T-helper 2 cell treated with Interferon-gamma antibody and Interleukin-4, amounts not matched to agents 5 μg/mL and 100 μg/mL, for 36 hours (primary cell): ENCODE results near the gene KCNA4.
"Not testable (repeated sequence)": the region's sequence is repeated elsewhere in the genome, so short reads cannot be mapped to it uniquely, and the experiment has no call there.

Source experiments
- DNase-seq: peaks from one replicate; pipeline ENCODE4 v3.0.0; 2021; ENCODE audit warnings: low spot score
- H3K27ac Mint-ChIP-seq: one replicate; pipeline ENCODE4 v1.8.0; 2021; ENCODE audit warnings: mild to moderate bottlenecking, mixed read lengths
- H3K27me3 Mint-ChIP-seq: one replicate; pipeline ENCODE4 v1.8.0; 2021; ENCODE audit warnings: low read depth, mixed read lengths
- H3K36me3 Mint-ChIP-seq: one replicate; pipeline ENCODE4 v1.8.0; 2021; ENCODE audit warnings: low read depth, mixed read lengths
- H3K4me1 Mint-ChIP-seq: one replicate; pipeline ENCODE4 v1.8.0; 2021; ENCODE audit warnings: low read depth, mixed read lengths
- H3K4me3 Mint-ChIP-seq: one replicate; pipeline ENCODE4 v1.8.0; 2022; ENCODE audit warnings: mild to moderate bottlenecking, moderate library complexity, mixed read lengths
- H3K9me3 Mint-ChIP-seq: one replicate; pipeline ENCODE4 v1.8.0; 2021; ENCODE audit warnings: mixed read lengths

The KCNA4 gene

GRCh38 chr11:30016588-30017363 is at the start of gene KCNA4:
TSS of gene KCNA4 (minus strand) at chr11:30017030. CDS start at chr11:30012678, 4,352 bp downstream.
- Mint-ChIP-seq H3K4me1 (no peaks in the 10 kb centered on the region), H3K4me3 (no peak within 1 kb of the TSS), H3K27ac (no peak within 1 kb of the TSS), H3K36me3 (no peaks in the 10 kb centered on the region), H3K9me3 (no peaks in the 10 kb centered on the region), H3K27me3 (peaks cover 28% of the 10 kb centered on the region)
- DNase-seq = no peak

GRCh38 chr11:30062103-30062502 is 45.3 kb upstream of the KCNA4 start:
- H3K4me1 Mint-ChIP-seq = no peaks in the 10 kb centered on the region
- no peaks in the 10 kb centered on the region for H3K27me3 Mint-ChIP-seq
- no peak for DNase-seq
- H3K36me3 Mint-ChIP-seq = no peaks in the 10 kb centered on the region
- no peak overlapping the region for H3K27ac Mint-ChIP-seq
- no peak overlapping the region for H3K4me3 Mint-ChIP-seq
- H3K9me3 Mint-ChIP-seq = peaks cover 26% of the 10 kb centered on the region

- Mint-ChIP-seq H3K36me3 (no peaks in the 10 kb centered on the region), H3K27ac (no peak overlapping the region), H3K4me1 (no peaks in the 10 kb centered on the region), H3K4me3 (no peak overlapping the region), H3K27me3 (no peaks in the 10 kb centered on the region), H3K9me3 (peaks cover 15% of the 10 kb centered on the region)
- no peak for DNase-seq
Observed at GRCh38 chr11:30059172-30059815, 42.5 kb upstream of the KCNA4 start.

GRCh38 chr11:30049214-30049613 is 32.4 kb upstream of the KCNA4 start:
- H3K36me3 Mint-ChIP-seq = no peaks in the 10 kb centered on the region
- H3K27ac Mint-ChIP-seq = no peak overlapping the region
- no peak overlapping the region for H3K4me3 Mint-ChIP-seq
- no peak for DNase-seq
- H3K9me3 Mint-ChIP-seq = peaks cover 9% of the 10 kb centered on the region
- no peaks in the 10 kb centered on the region for H3K27me3 Mint-ChIP-seq
- no peaks in the 10 kb centered on the region for H3K4me1 Mint-ChIP-seq

GRCh38 chr11:30046578-30046945 is 29.7 kb upstream of the KCNA4 start:
- no peak for DNase-seq
- Mint-ChIP-seq H3K27me3 (no peaks in the 10 kb centered on the region), H3K9me3 (peaks cover 9% of the 10 kb centered on the region), H3K27ac (no peak overlapping the region), H3K4me3 (no peak overlapping the region), H3K4me1 (no peaks in the 10 kb centered on the region), H3K36me3 (no peaks in the 10 kb centered on the region)

- H3K27me3 Mint-ChIP-seq = no peaks in the 10 kb centered on the region
- no peaks in the 10 kb centered on the region for H3K4me1 Mint-ChIP-seq
- no peak overlapping the region for H3K4me3 Mint-ChIP-seq
- DNase-seq = no peak
- peaks cover 9% of the 10 kb centered on the region for H3K9me3 Mint-ChIP-seq
- no peak overlapping the region for H3K27ac Mint-ChIP-seq
- H3K36me3 Mint-ChIP-seq = no peaks in the 10 kb centered on the region
Observed at GRCh38 chr11:30045921-30046577, 29.2 kb upstream of the KCNA4 start.

GRCh38 chr11:30045144-30045543 is 28.3 kb upstream of the KCNA4 start:
- Mint-ChIP-seq H3K27me3 (no peaks in the 10 kb centered on the region), H3K27ac (no peak overlapping the region), H3K36me3 (no peaks in the 10 kb centered on the region), H3K4me1 (no peaks in the 10 kb centered on the region), H3K9me3 (peaks cover 9% of the 10 kb centered on the region), H3K4me3 (no peak overlapping the region)
- DNase-seq = no peak

GRCh38 chr11:30041171-30041570 is 24.3 kb upstream of the KCNA4 start:
- Mint-ChIP-seq H3K4me3 (no peak overlapping the region), H3K36me3 (no peaks in the 10 kb centered on the region), H3K9me3 (peaks cover 6% of the 10 kb centered on the region), H3K27ac (no peak overlapping the region), H3K27me3 (no peaks in the 10 kb centered on the region), H3K4me1 (no peaks in the 10 kb centered on the region)
- no peak for DNase-seq

- not testable (repeated sequence) for H3K27me3 Mint-ChIP-seq, H3K27ac Mint-ChIP-seq, DNase-seq, H3K4me3 Mint-ChIP-seq, H3K4me1 Mint-ChIP-seq, H3K36me3 Mint-ChIP-seq
- H3K9me3 Mint-ChIP-seq = peaks cover 13% of the 10 kb centered on the region
Observed at GRCh38 chr11:30034746-30035145, 17.9 kb upstream of the KCNA4 start.

GRCh38 chr11:30034166-30034565 is 17.3 kb upstream of the KCNA4 start:
- H3K9me3 Mint-ChIP-seq = peaks cover 13% of the 10 kb centered on the region
- not testable (repeated sequence) for H3K27me3 Mint-ChIP-seq, H3K4me3 Mint-ChIP-seq, H3K27ac Mint-ChIP-seq, DNase-seq, H3K36me3 Mint-ChIP-seq, H3K4me1 Mint-ChIP-seq

GRCh38 chr11:30025396-30026139 is 8.7 kb upstream of the KCNA4 start:
- no peaks in the 10 kb centered on the region for H3K4me1 Mint-ChIP-seq
- H3K36me3 Mint-ChIP-seq = no peaks in the 10 kb centered on the region
- no peak overlapping the region for H3K27ac Mint-ChIP-seq
- H3K27me3 Mint-ChIP-seq = no peaks in the 10 kb centered on the region
- no peak for DNase-seq
- no peak overlapping the region for H3K4me3 Mint-ChIP-seq
- H3K9me3 Mint-ChIP-seq = no peaks in the 10 kb centered on the region

GRCh38 chr11:30023074-30023473 is 6.2 kb upstream of the KCNA4 start:
- peaks cover 16% of the 10 kb centered on the region for H3K27me3 Mint-ChIP-seq
- H3K4me3 Mint-ChIP-seq = no peak overlapping the region
- H3K36me3 Mint-ChIP-seq = no peaks in the 10 kb centered on the region
- no peak for DNase-seq
- H3K9me3 Mint-ChIP-seq = no peaks in the 10 kb centered on the region
- no peaks in the 10 kb centered on the region for H3K4me1 Mint-ChIP-seq
- H3K27ac Mint-ChIP-seq = no peak overlapping the region

GRCh38 chr11:30019481-30019880 is 2.7 kb upstream of the KCNA4 start:
- H3K36me3 Mint-ChIP-seq = no peaks in the 10 kb centered on the region
- H3K27ac Mint-ChIP-seq = no peak overlapping the region
- H3K9me3 Mint-ChIP-seq = no peaks in the 10 kb centered on the region
- DNase-seq = no peak
- H3K4me1 Mint-ChIP-seq = no peaks in the 10 kb centered on the region
- no peak overlapping the region for H3K4me3 Mint-ChIP-seq
- peaks cover 28% of the 10 kb centered on the region for H3K27me3 Mint-ChIP-seq

- Mint-ChIP-seq H3K4me1 (no peaks in the 10 kb centered on the region), H3K36me3 (no peaks in the 10 kb centered on the region), H3K9me3 (no peaks in the 10 kb centered on the region), H3K4me3 (no peak overlapping the region), H3K27ac (no peak overlapping the region), H3K27me3 (peaks cover 28% of the 10 kb centered on the region)
- DNase-seq = no peak
Observed at GRCh38 chr11:30018495-30018894, 1.7 kb upstream of the KCNA4 start.
